Muscle of back (tissue), 11 donors: ENCODE data around the gene PLP1. TPM values are rescaled to one million over a fixed set of nuclear protein-coding genes. Genes with fewer than 3 reads are reported as not detected.
"Not testable (repeated sequence)": the region's sequence is repeated elsewhere in the genome, so short reads cannot be mapped to it uniquely, and the experiment has no call there.

Experiments used
- DNase-seq, 3 donors: peaks; one replicate each; pipeline versions ENCODE4 v3.0.0 to v3.0.0-alpha.2; 2013
- polyA plus RNA-seq, 10 donors: library from polyadenylated mRNA; unstranded; fragments of 120-200 nt; gene quantifications; one replicate each; pipeline ENCODE4 v1.2.1, GENCODE V29; 2013; ENCODE audit not compliant: insufficient read length in 10 of 10

Gene PLP1
- polyA plus RNA-seq, 10 donors: 56.8 to 111 (median 85.8) TPM

DNA sequence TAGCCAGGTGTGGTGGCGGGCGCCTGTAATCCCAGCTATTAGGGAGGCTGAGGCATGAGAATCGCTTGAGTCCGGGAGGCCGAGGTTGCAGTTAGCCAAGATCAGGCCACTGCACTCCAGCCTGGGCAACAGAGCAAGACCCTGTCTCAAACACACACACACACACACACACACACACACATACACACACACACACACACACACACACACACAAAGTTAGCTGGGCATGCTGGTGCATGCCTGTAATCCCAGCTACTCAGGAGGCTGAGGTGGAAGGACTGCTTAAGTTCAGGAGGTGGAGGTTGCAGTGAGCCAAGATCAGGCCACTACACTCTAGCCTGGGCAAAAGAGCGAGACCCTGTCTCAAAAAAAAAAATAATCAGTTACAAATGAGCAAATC is 44.2 kb downstream of the PLP1 start:
- DNase-seq: not testable (repeated sequence)

DNA sequence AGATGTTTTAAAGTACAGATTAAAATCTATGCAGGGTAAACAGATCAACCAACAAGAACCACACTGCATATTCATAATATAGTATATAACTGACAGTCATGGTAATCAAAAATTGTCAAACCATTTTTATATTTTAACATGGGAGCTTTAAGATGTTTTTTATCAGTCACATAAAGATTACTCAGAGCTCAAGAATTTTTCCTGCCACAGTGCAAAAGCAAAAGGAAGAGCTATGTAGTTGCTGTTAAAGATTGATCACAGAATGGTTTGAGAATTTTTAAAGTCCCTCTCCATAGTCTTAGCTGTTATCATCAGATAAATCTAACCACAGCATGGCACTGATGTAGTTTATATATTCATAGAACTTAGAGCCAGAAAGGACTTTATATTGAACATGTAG is 47.0 kb downstream of the PLP1 start:
- no peak for DNase-seq

DNA sequence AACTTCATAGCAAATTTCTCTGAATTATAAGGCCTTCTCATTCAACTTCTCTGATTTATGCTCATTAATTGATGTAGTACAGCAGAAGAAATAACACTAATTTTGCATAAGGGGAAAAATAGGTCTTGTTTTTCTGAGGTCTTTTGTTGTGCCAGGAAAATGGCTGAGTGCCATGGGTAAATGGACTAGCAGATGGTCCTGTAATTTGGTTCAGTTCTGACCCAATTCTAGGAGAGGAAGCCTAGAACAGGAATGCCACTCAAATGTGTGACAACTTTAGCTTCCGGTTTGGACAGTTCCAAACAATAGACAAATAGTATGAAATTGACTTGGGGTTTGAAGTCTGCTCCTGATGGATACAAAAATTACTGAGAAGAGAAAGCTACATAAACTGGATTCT is 49.2 kb downstream of the PLP1 start:
- no peak for DNase-seq

DNA sequence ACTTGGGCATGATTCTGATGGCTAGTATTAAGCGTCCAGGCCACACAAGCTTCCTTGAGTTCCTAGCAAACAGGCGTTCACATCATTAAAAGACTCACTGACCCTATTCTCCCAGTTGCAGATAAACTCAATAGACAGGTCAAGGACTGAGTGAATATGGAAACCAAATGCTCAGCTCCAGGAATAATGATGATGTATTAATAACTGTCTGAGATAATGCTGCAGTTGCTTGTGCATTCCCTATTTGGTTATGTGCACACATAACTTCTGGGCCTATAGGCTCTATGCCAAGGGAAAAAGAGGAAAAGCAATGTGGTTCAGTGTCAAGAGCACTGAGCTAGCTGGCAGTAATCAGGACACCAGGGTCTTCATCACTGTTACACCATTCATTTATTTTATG is 51.9 kb downstream of the PLP1 start:
- peak in 1 of 3 donors; percentile 12 for DNase-seq

DNA sequence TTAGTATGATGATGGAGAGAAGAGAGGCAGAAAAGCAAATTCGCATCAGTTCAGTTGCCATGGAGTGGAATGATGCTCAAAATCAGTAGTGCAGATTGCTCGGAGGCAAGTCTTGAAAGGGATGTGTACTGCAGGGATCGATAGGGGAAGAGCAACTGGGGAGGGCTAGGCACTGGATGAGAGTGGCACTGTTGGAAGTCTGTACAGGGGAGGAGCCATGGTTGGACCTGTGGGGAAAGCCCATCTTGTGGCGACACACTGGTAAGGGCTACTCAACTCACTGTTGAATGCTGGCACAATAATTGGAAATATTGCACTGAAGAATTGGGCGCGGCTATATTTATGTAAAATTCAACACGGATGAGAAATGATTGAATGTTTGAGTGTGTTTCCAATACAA is 54.2 kb downstream of the PLP1 start:
- no peak for DNase-seq

DNA sequence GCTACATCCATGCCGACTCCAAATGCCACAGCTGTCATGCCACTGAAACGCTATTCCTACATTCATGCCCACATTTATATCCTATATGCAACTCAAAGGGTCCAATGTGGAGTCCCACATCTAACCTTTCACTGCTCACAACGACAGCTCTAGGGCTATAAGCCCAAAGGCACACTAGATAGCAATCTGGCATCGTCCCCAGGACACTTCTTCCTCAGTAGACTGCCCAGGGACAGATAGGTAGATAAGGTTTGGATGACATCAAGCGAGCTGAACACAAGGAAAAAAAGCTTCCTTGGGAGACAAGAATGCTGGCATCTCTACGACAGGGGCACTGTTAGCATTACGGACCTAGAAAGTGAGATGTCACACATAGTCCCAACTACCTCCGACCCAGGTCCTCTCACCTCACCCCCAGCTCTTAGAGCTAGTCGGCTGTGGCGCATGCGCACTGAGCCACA is 54.7 kb downstream of the PLP1 start:
- DNase-seq: no peak

DNA sequence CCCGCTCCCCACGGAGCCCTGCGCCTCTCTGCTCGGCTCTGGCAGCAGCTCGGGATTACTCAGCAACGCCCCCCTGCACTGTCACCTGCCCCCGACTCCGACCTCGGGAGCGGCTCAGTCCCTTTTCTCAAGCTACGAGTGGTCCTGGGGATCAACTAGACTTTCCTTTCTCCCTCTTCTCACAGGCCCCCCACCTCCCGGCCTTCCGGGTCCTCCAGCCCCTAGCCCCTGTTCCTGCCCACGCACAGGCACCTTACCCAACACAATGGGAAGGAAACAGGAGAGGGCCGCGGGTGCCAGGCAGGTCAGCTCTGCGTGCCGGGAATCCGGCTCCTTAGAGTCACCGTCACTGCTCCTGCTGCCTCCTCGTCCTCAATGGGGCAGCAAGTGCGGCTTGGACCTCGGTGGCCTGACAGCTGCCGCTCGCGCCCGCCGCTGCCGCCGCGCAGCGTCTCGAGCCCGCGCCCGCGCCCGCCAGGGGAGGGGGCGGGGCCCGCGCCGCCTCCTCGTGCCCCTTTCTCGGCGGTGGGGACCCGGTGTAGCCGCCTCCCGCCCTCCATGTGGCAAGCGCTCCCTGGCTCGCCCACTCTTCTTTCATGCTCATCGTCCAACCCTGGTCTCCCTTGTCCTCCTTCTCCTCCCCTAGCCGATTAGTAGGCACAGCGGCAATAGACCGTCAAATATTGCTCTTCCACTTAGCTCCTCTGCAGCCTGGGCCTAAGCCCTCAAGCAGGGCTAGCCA is 55.3 kb downstream of the PLP1 start, which contains the start of gene RAB9B:
Gene RAB9B, minus strand, starts transcription at position 455 of the 742 bp plus-strand sequence. CDS start 6,473 bp downstream, outside the sequence.
- DNase-seq: peak in 2 of 3 donors; percentile 53 to 69

DNA sequence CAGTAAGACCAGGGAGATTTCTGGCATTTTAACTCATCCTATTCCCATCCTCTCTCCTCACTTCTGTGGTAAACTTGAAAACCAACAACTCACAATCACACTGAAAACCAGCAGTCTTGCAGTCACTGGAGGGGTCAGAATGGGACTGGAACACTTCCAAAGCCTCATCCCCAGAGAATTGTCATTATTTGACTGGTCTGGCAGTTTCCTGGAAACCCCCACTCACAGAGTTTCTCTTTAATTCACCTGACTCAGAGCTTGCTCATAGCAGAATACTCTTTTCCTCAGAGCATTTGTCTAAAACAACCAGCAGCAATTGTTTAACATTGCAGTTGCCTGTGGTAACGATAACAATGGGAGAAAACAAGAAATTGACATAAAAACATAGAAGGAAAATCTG is 62.8 kb downstream of the PLP1 start:
- DNase-seq: no peak

Other genes starting within 250 kb of the PLP1 start
- gene TCEAL4, start 191.3 kb upstream of the PLP1 start, polyA plus RNA-seq: 100 to 1,000 TPM in 2 of 10 donors, 10 to 100 TPM in 8; 75.0 to 110 (median 87.5) TPM
- 10 to 100 TPM in 7 of 10 donors, 1 to 10 TPM in 3; 8.1 to 15.7 (median 10.6) TPM for gene TCEAL3, start 168.9 kb upstream of the PLP1 start, polyA plus RNA-seq
- gene TCEAL1, start 147.9 kb upstream of the PLP1 start, polyA plus RNA-seq: 10 to 100 TPM; 51.8 to 70.1 (median 61.0) TPM
- 100 to 1,000 TPM; 232 to 296 (median 261) TPM for gene MORF4L2, start 90.1 kb upstream of the PLP1 start, polyA plus RNA-seq
- gene TMEM31, start 65.9 kb upstream of the PLP1 start, polyA plus RNA-seq: 1 to 10 TPM in 4 of 10 donors, under 1 TPM in 6; 0.38 to 1.5 (median 0.76) TPM
- gene RAB9B, start 55.4 kb downstream of the PLP1 start, polyA plus RNA-seq: 10 to 100 TPM; 13.6 to 39.3 (median 29.6) TPM
- 10 to 100 TPM in 6 of 10 donors, 1 to 10 TPM in 4; 8.5 to 14.5 (median 10.6) TPM for gene TMSB15B, start 185.8 kb downstream of the PLP1 start, polyA plus RNA-seq
- not detected for gene H2BW1, start 236.9 kb downstream of the PLP1 start, polyA plus RNA-seq